Brain pericyte (primary cell): Measurements from ENCODE around the gene SHISAL2A.
A peak's percentile ranks its signal among the peaks of the same experiment; 100 is the strongest.
"Not testable (repeated sequence)": the region's sequence is repeated elsewhere in the genome, so short reads cannot be mapped to it uniquely, and the experiment has no call there.

Experiments
- DNase-seq: peaks from one replicate; pipeline ENCODE4 v3.0.0-alpha.2; 2012; ENCODE audit warnings: low read depth, low spot score

SHISAL2A gene

GRCh38 chr1:52684545-52684944, 51.6 kb downstream of the SHISAL2A start:
- DNase-seq = no peak

GRCh38 chr1:52686261-52686751, 53.3 kb downstream of the SHISAL2A start:
- not testable (repeated sequence) for DNase-seq

- DNase-seq = no peak
Observed at GRCh38 chr1:52686830-52687229, 53.9 kb downstream of the SHISAL2A start.

GRCh38 chr1:52691821-52692220, 58.9 kb downstream of the SHISAL2A start:
- no peak for DNase-seq

- DNase-seq = no peak
Observed at GRCh38 chr1:52692697-52693096, 59.7 kb downstream of the SHISAL2A start.

GRCh38 chr1:52693351-52693750, 60.4 kb downstream of the SHISAL2A start:
- not testable (repeated sequence) for DNase-seq

GRCh38 chr1:52693843-52694242, 60.9 kb downstream of the SHISAL2A start:
- no peak for DNase-seq

- DNase-seq = no peak
Observed at GRCh38 chr1:52695627-52696026, 62.7 kb downstream of the SHISAL2A start.

- DNase-seq = peak; percentile 46
Observed at GRCh38 chr1:52697795-52698674, 65.1 kb downstream of the SHISAL2A start, which contains the start of gene COA7. COA7 (minus strand) TSS chr1:52698347; CDS start chr1:52698326, 21 bp downstream.

GRCh38 chr1:52702886-52703787, 70.2 kb downstream of the SHISAL2A start:
- DNase-seq = peak; percentile 48

- DNase-seq = no peak
Observed at GRCh38 chr1:52706136-52706670, 73.2 kb downstream of the SHISAL2A start.
